ENCODE measurements around the gene CYTH2.

Gene CYTH2

GRCh38 chr19:48466561-48467325, 2.4 kb upstream of the CYTH2 start:
- TF ChIP-seq SIN3A (IDR thresholded peaks at IDR 0.05; ENCODE audit: borderline replicate concordance, insufficient read depth, low read length) (no peak), POLR2AphosphoS5 (IDR thresholded peaks at IDR 0.05; ENCODE audit: low read depth, low read length) (no peak)

- no peak for TF ChIP-seq REST (IDR thresholded peaks at IDR 0.05; ENCODE audit: insufficient read depth in 1 of 2, low read depth in 2 of 2, low read length in 2 of 2)
- TF ChIP-seq POLR2AphosphoS5 (IDR thresholded peaks at IDR 0.05; ENCODE audit: low read depth, low read length): no peak
- TF ChIP-seq FOXP2 (optimal IDR thresholded peaks at IDR 0.05; ENCODE audit: borderline replicate concordance, extremely low read depth, extremely low read length, insufficient read depth): peak; percentile 82
- no peak for TF ChIP-seq TAF1 (IDR thresholded peaks at IDR 0.05; ENCODE audit: borderline replicate concordance, insufficient read depth, low read length)
- TF ChIP-seq SIN3A (IDR thresholded peaks at IDR 0.05; ENCODE audit: borderline replicate concordance, insufficient read depth, low read length): no peak
Measured at GRCh38 chr19:48468772-48469288, 339 bp upstream of the CYTH2 start.

- TF ChIP-seq SIN3A (IDR thresholded peaks at IDR 0.05; ENCODE audit: borderline replicate concordance, insufficient read depth, low read length) (no peak), FOXP2 (optimal IDR thresholded peaks at IDR 0.05; ENCODE audit: borderline replicate concordance, extremely low read depth, extremely low read length, insufficient read depth) (no peak)
Measured at GRCh38 chr19:48469934-48470680, 938 bp downstream of the CYTH2 start.

GRCh38 chr19:48470856-48471255, 1.7 kb downstream of the CYTH2 start:
- TF ChIP-seq FOXP2 (optimal IDR thresholded peaks at IDR 0.05; ENCODE audit: borderline replicate concordance, extremely low read depth, extremely low read length, insufficient read depth): no peak
- TF ChIP-seq REST (IDR thresholded peaks at IDR 0.05; ENCODE audit: insufficient read depth in 1 of 2, low read depth in 2 of 2, low read length in 2 of 2): no peak
- TF ChIP-seq POLR2AphosphoS5 (IDR thresholded peaks at IDR 0.05; ENCODE audit: low read depth, low read length): no peak
- no peak for TF ChIP-seq TAF1 (IDR thresholded peaks at IDR 0.05; ENCODE audit: borderline replicate concordance, insufficient read depth, low read length)
- TF ChIP-seq SIN3A (IDR thresholded peaks at IDR 0.05; ENCODE audit: borderline replicate concordance, insufficient read depth, low read length): no peak

GRCh38 chr19:48471836-48472235, 2.7 kb downstream of the CYTH2 start:
- TF ChIP-seq TAF1 (IDR thresholded peaks at IDR 0.05; ENCODE audit: borderline replicate concordance, insufficient read depth, low read length) (no peak), FOXP2 (optimal IDR thresholded peaks at IDR 0.05; ENCODE audit: borderline replicate concordance, extremely low read depth, extremely low read length, insufficient read depth) (no peak), POLR2AphosphoS5 (IDR thresholded peaks at IDR 0.05; ENCODE audit: low read depth, low read length) (no peak), REST (IDR thresholded peaks at IDR 0.05; ENCODE audit: insufficient read depth in 1 of 2, low read depth in 2 of 2, low read length in 2 of 2) (no peak), SIN3A (IDR thresholded peaks at IDR 0.05; ENCODE audit: borderline replicate concordance, insufficient read depth, low read length) (no peak)
